ENCODE measurements around the gene AHDC1. TPM values are rescaled to one million over a fixed set of nuclear protein-coding genes. Genes with fewer than 3 reads are reported as not detected.
A peak's percentile ranks its signal among the peaks of the same experiment; 100 is the strongest.

The AHDC1 gene
- total RNA-seq, 1 donor from 2014 or later = 10.8 TPM

GRCh38 chr1:27605300-27605766 is 1.4 kb upstream of the AHDC1 start:
- no peak overlapping the region for H3K4me3 ChIP-seq (ENCODE audit: low read depth, low read length)
- no peak for TF ChIP-seq CTCF (conservative IDR thresholded peaks at IDR 0.05; ENCODE audit: low read depth, low read length)

GRCh38 chr1:27604579-27605299 is 795 bp upstream of the AHDC1 start:
- peak overlapping the region; percentile 94 for H3K4me3 ChIP-seq (ENCODE audit: low read depth, low read length)
- TF ChIP-seq CTCF (conservative IDR thresholded peaks at IDR 0.05; ENCODE audit: low read depth, low read length) = no peak
- no peak for DNase-seq (ENCODE audit: low read depth)

More at GRCh38 chr1:27605300-27605766, 1.4 kb upstream of the AHDC1 start:
- no peak for DNase-seq (ENCODE audit: low read depth)

- H3K4me3 ChIP-seq (ENCODE audit: low read depth, low read length) = peak overlapping the region; percentile 94
- no peak for TF ChIP-seq CTCF (conservative IDR thresholded peaks at IDR 0.05; ENCODE audit: low read depth, low read length)
- DNase-seq (ENCODE audit: low read depth) = no peak
Measured at GRCh38 chr1:27603309-27603680, 649 bp downstream of the AHDC1 start.

- peak overlapping the region; percentile 94 for H3K4me3 ChIP-seq (ENCODE audit: low read depth, low read length)
- no peak for DNase-seq (ENCODE audit: low read depth)
- no peak for TF ChIP-seq CTCF (conservative IDR thresholded peaks at IDR 0.05; ENCODE audit: low read depth, low read length)
Measured at GRCh38 chr1:27602462-27603308, 1.3 kb downstream of the AHDC1 start.

GRCh38 chr1:27601771-27602461 is 2.0 kb downstream of the AHDC1 start:
- DNase-seq (ENCODE audit: low read depth) = no peak
- no peak for TF ChIP-seq CTCF (conservative IDR thresholded peaks at IDR 0.05; ENCODE audit: low read depth, low read length)
- peak overlapping the region; percentile 94 for H3K4me3 ChIP-seq (ENCODE audit: low read depth, low read length)

GRCh38 chr1:27601321-27601770 is 2.6 kb downstream of the AHDC1 start:
- peak overlapping the region; percentile 94 for H3K4me3 ChIP-seq (ENCODE audit: low read depth, low read length)
- no peak for DNase-seq (ENCODE audit: low read depth)
- no peak for TF ChIP-seq CTCF (conservative IDR thresholded peaks at IDR 0.05; ENCODE audit: low read depth, low read length)
